OCI-LY1 (cell line): Measurements from ENCODE around the gene OPA1.

Source experiments
- H2AFZ ChIP-seq: fragments of 200-600 bp; sonication (generic), shearing (Covaris generic); 2 replicates; pipeline ENCODE4 v1.6.0; 2014; ENCODE audit warnings: antibody characterized with exemption, mild to moderate bottlenecking, low read length
- H3F3A ChIP-seq: fragments of 200-600 bp; sonication (generic), shearing (Covaris generic); 2 replicates; pipeline ENCODE4 v1.6.0; 2014; ENCODE audit warnings: mild to moderate bottlenecking, antibody characterized with exemption, low read length, moderate library complexity; ENCODE audit not compliant: insufficient read depth
- H3K27ac ChIP-seq: fragments of 200-600 bp; sonication (generic); 2 replicates; pipeline ENCODE4 v1.5.1; 2014; ENCODE audit warnings: low read length, mixed run types, mild to moderate bottlenecking, low read depth; ENCODE audit not compliant: poor library complexity, severe bottlenecking
- H3K27me3 ChIP-seq: fragments of 200-600 bp; sonication (generic); 2 replicates; pipeline ENCODE4 v1.6.0; 2014; ENCODE audit warnings: antibody characterized with exemption, mild to moderate bottlenecking, low read length, moderate library complexity; ENCODE audit not compliant: insufficient read depth
- H3K36me3 ChIP-seq: fragments of 200-600 bp; sonication (generic); 2 replicates; pipeline ENCODE4 v1.6.1; 2014; ENCODE audit warnings: mild to moderate bottlenecking, antibody characterized with exemption, low read length, moderate library complexity, mixed read lengths; ENCODE audit not compliant: insufficient read depth
- H3K4me1 ChIP-seq: fragments of 200-600 bp; sonication (generic); 2 replicates; pipeline ENCODE4 v1.5.1; 2014; ENCODE audit warnings: mild to moderate bottlenecking, low read length, moderate library complexity; ENCODE audit not compliant: insufficient read depth, severe bottlenecking
- H3K4me2 ChIP-seq: fragments of 200-600 bp; sonication (generic), shearing (Covaris generic); 2 replicates; pipeline ENCODE4 v1.6.1; 2014; ENCODE audit warnings: low read length
- H3K4me3 ChIP-seq: fragments of 200-600 bp; sonication (generic); 2 replicates; pipeline ENCODE4 v1.5.1; 2014; ENCODE audit warnings: low read length, low read depth, mild to moderate bottlenecking, mixed read lengths; ENCODE audit not compliant: poor library complexity, severe bottlenecking
- H3K79me2 ChIP-seq: fragments of 200-600 bp; shearing (Covaris generic); 2 replicates; pipeline ENCODE4 v1.6.1; 2016; ENCODE audit warnings: mixed run types, low read length, mixed read lengths; ENCODE audit not compliant: insufficient read depth
- H3K9ac ChIP-seq: fragments of 200-600 bp; sonication (generic), shearing (Covaris generic); 2 replicates; pipeline ENCODE4 v1.6.1; 2014; ENCODE audit warnings: mild to moderate bottlenecking, low read length, mixed read lengths
- H3K9me2 ChIP-seq: fragments of 200-600 bp; sonication (generic), shearing (Covaris generic); 2 replicates; pipeline ENCODE4 v1.6.1; 2014; ENCODE audit warnings: low read depth, mild to moderate bottlenecking, low read length, mixed read lengths
- H3K9me3 ChIP-seq: fragments of 200-600 bp; shearing (Covaris generic); 2 replicates; pipeline ENCODE4 v1.6.1; 2014; ENCODE audit warnings: low read length, mixed read lengths
- H4K20me1 ChIP-seq: fragments of 200-600 bp; sonication (generic), shearing (Covaris generic); 2 replicates; pipeline ENCODE4 v1.6.0; 2016; ENCODE audit warnings: mild to moderate bottlenecking, low read length; ENCODE audit not compliant: insufficient read depth
- EZH2 ChIP-seq: fragments of 200-600 bp; sonication (generic), shearing (Covaris generic); IDR thresholded peaks from 2 replicates; pipeline ENCODE4 v1.8.0; 2017; ENCODE audit warnings: borderline replicate concordance, mixed run types, mild to moderate bottlenecking, antibody characterized with exemption, low read length, moderate library complexity, mixed read lengths
- TF ChIP-seq, protein P1 (sequence below): fragments of 200-600 bp; sonication (generic), shearing (Covaris generic); IDR thresholded peaks from 2 replicates; pipeline ENCODE4 v1.5.1; 2017; ENCODE audit warnings: mild to moderate bottlenecking, antibody characterized with exemption, low read length, moderate library complexity, mixed read lengths

Gene OPA1

DNA sequence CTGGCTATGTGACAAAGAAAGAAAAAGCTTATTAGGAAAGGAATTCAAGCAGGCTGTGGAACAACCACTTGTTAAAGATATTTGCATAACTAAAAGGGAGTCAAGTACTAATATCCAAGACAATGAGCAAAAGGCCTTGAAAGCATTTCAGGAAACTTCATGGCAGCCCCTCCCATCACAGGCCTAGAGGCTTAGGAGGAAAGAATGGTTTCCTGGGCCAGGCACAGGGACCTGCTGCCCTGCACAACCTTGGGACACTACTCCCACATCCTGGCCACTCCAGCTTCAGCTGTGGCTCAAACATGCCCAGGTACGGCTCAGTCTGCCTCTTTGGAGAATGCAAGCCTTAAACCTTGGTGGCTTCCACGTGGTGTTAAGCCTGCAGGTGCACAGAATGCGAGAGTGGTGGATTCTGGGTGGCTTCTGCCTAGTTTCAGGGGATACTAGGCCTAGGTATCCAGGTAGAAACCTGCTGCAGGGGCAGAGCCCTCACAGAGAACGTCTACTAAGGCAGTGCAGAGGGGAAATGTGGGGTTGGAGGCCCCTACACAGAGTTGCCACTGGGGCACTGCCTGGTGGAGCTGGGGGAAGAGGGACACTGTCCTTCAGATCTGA lies 121.6 kb downstream of the OPA1 start:
- H3F3A ChIP-seq, result no peaks in the 10 kb centered on the region
- H3K36me3 ChIP-seq, result no peaks in the 10 kb centered on the region
- H4K20me1 ChIP-seq, result no peaks in the 10 kb centered on the region
- no peaks in the 10 kb centered on the region; the same call in 1 of the 2 replicates for H3K27me3 ChIP-seq
- TF ChIP-seq, protein P1, sequence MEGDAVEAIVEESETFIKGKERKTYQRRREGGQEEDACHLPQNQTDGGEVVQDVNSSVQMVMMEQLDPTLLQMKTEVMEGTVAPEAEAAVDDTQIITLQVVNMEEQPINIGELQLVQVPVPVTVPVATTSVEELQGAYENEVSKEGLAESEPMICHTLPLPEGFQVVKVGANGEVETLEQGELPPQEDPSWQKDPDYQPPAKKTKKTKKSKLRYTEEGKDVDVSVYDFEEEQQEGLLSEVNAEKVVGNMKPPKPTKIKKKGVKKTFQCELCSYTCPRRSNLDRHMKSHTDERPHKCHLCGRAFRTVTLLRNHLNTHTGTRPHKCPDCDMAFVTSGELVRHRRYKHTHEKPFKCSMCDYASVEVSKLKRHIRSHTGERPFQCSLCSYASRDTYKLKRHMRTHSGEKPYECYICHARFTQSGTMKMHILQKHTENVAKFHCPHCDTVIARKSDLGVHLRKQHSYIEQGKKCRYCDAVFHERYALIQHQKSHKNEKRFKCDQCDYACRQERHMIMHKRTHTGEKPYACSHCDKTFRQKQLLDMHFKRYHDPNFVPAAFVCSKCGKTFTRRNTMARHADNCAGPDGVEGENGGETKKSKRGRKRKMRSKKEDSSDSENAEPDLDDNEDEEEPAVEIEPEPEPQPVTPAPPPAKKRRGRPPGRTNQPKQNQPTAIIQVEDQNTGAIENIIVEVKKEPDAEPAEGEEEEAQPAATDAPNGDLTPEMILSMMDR, result no peak
- H3K9ac ChIP-seq, result no peak overlapping the region
- no peak overlapping the region for H3K4me2 ChIP-seq
- H3K27ac ChIP-seq, result no peak overlapping the region
- H3K9me2 ChIP-seq, result no peaks in the 10 kb centered on the region
- H2AFZ ChIP-seq, result no peak overlapping the region
- no peak overlapping the region for H3K4me3 ChIP-seq
- H3K9me3 ChIP-seq, result peaks cover 13% of the 10 kb centered on the region
- H3K79me2 ChIP-seq, result no peaks in the 10 kb centered on the region
- H3K4me1 ChIP-seq, result no peaks in the 10 kb centered on the region

DNA sequence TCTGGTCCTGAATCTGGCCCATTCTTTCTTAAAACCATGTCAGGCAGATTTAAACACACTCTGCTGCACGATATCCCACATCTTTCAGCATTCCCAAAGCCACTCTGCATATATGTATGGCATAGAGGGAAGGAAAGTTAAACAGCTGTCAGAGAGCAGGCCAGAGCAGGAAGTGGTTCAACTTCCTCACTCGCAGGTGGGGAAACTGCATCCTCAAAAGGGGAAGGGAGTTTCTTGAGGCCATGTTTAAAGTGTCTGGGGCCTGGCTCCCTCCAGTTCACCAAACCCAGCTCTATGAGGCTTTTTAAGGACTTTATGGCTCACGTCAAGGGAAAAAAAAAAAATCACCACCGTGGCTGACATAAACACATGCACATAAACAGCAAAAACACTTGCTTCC lies 123.1 kb downstream of the OPA1 start:
- Histone ChIP-seq H3K9me3 (peaks cover 13% of the 10 kb centered on the region), H3K9ac (no peak overlapping the region), H3K36me3 (no peaks in the 10 kb centered on the region; the same call in 1 of the 2 replicates), H3K4me2 (no peak overlapping the region), H3K27ac (no peak overlapping the region), H2AFZ (no peak overlapping the region), H3K79me2 (no peaks in the 10 kb centered on the region), H3K4me3 (no peak overlapping the region), H3K4me1 (no peaks in the 10 kb centered on the region), H3K27me3 (no peaks in the 10 kb centered on the region; the same call in 1 of the 2 replicates), H3K9me2 (no peaks in the 10 kb centered on the region), H4K20me1 (no peaks in the 10 kb centered on the region), H3F3A (no peaks in the 10 kb centered on the region)
- no peak for TF ChIP-seq EZH2
- TF ChIP-seq, protein P1, result no peak

DNA sequence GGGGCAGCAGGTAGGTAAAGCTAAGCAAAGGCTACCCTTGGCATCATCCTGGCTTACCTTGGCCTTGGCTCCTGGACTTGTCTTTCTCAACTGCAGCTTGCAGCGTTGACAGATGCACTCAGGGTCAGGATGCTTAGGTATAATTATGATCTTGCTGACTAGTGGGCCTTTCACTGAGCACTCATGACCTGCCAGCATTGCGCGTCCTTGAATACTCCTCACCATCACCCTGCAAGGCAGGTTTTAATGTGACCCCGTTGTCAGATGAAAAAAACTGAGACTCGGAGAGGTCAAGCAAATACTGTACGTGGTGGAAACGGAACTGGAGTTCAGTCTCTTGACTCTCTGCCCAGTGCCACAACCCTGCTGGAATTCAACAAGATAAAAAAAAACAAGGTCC lies 126.7 kb downstream of the OPA1 start:
- H3K9me2 ChIP-seq, result no peaks in the 10 kb centered on the region
- no peak overlapping the region for H3K4me3 ChIP-seq
- H3K9ac ChIP-seq, result no peak overlapping the region
- H2AFZ ChIP-seq, result no peak overlapping the region
- no peak for TF ChIP-seq EZH2
- TF ChIP-seq, protein P1, result no peak
- H3K36me3 ChIP-seq, result no peaks in the 10 kb centered on the region; the same call in 1 of the 2 replicates
- H3K9me3 ChIP-seq, result peaks cover 6% of the 10 kb centered on the region; the same call in 1 of the 2 replicates
- H3K27me3 ChIP-seq, result peaks cover 4% of the 10 kb centered on the region
- H3K27ac ChIP-seq, result no peak overlapping the region
- no peaks in the 10 kb centered on the region for H4K20me1 ChIP-seq
- H3K79me2 ChIP-seq, result no peaks in the 10 kb centered on the region
- no peaks in the 10 kb centered on the region for H3K4me1 ChIP-seq
- H3F3A ChIP-seq, result no peaks in the 10 kb centered on the region
- H3K4me2 ChIP-seq, result no peak overlapping the region
